22Rv1 (cell line): ENCODE measurements around the gene PAIP1.
"Not testable (repeated sequence)": the region's sequence is repeated elsewhere in the genome, so short reads cannot be mapped to it uniquely, and the experiment has no call there.

Experiments
- H3K27ac ChIP-seq: fragments of 450-650 bp; 2 replicates; pipeline ENCODE4 v1.5.1; 2017
- ZFX ChIP-seq: fragments of 450-650 bp; IDR thresholded peaks from 2 replicates; pipeline ENCODE4 v1.6.1; 2017; ENCODE audit warnings: antibody characterized with exemption, borderline replicate concordance
- TF ChIP-seq, protein P1 (sequence below): fragments of 450-650 bp; IDR thresholded peaks from 2 replicates; pipeline ENCODE4 v1.5.1; 2017; ENCODE audit warnings: mild to moderate bottlenecking

Gene PAIP1

DNA sequence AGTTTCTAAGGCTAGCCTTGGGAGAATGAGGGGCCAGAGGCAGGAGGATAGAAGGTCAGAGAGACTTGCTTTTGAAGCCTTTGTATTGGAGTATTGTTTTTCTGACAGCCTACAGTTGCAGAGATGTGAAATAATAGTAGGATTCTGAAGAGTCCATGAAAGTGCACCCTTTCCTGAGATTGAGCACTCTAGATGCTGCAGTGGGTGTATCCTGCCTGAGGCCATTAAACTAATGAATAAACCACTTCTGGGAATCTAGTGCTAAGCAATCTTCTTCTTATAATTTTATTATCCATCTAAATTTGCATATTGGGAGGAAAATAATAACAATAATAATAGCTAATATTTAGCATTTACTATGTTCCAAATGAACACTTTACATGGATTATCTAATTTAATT, 26.8 kb upstream of the PAIP1 start:
- TF ChIP-seq, protein P1, sequence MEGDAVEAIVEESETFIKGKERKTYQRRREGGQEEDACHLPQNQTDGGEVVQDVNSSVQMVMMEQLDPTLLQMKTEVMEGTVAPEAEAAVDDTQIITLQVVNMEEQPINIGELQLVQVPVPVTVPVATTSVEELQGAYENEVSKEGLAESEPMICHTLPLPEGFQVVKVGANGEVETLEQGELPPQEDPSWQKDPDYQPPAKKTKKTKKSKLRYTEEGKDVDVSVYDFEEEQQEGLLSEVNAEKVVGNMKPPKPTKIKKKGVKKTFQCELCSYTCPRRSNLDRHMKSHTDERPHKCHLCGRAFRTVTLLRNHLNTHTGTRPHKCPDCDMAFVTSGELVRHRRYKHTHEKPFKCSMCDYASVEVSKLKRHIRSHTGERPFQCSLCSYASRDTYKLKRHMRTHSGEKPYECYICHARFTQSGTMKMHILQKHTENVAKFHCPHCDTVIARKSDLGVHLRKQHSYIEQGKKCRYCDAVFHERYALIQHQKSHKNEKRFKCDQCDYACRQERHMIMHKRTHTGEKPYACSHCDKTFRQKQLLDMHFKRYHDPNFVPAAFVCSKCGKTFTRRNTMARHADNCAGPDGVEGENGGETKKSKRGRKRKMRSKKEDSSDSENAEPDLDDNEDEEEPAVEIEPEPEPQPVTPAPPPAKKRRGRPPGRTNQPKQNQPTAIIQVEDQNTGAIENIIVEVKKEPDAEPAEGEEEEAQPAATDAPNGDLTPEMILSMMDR, result no peak
- no peak for TF ChIP-seq ZFX
- H3K27ac ChIP-seq, result no peak overlapping the region

DNA sequence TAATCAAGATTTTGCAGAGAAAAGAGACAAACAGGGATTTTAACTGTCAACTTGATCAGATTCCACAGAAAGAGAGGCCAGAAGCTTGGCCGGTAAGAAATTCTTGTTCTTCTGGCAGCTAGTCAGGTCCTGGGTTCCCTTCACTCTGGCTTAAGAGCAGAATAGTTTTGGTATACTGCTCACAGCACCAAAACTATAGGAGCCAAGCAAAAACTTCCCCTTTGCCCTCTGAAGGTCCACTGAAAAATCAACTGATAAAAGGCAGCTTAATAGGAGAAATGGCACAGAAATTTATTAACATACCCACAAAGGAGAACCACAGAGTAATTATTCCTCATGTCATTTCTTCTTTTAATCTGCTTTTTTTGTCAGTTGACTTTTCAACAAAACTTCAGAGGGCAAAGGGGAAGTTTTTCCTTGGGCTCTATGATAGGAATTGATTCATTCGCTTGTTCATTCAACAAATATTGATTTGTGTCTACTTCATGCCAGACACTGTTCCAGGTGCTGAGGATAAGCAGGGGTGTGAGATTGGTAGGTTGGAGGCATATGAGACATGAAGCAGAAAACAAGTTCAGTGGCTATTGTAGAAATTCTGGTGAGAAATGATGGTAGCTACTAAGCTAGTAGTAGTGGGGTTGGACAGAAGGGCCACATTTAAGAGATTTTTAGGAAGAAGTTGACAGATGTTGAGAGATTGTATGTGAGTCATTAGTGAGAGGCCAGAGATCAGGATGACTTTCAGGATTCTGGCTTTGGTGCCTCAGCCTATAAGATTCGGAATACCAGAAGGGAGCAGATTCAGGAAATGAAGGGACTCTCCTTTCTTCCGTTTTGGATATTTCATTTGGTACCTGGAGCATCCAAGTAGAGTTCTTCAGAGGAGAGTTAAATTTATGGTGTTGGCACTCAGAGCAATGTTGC, 25.5 kb upstream of the PAIP1 start:
- no peak overlapping the region for H3K27ac ChIP-seq
- TF ChIP-seq, protein P1, result no peak
- TF ChIP-seq ZFX, result no peak

DNA sequence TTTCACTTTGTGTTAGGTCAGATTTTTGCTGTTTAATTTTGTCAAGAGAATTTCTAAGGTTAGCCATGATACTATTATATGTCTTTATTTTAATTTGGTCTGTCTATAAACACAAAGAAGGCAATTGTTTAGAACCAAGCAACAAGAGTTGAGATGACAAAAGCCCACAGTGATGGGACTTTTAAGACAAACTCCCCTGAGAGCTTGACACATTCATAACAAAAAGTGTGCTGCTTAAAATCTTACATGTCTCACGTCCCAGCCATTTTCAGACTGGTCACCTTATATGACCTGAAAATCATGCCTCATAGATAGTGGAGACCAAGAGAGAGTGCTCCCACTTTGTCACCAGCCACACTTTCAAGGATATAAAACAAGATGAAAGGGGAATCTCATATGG, 24.5 kb upstream of the PAIP1 start:
- no peak for TF ChIP-seq ZFX
- TF ChIP-seq, protein P1, result no peak
- H3K27ac ChIP-seq, result no peak overlapping the region

DNA sequence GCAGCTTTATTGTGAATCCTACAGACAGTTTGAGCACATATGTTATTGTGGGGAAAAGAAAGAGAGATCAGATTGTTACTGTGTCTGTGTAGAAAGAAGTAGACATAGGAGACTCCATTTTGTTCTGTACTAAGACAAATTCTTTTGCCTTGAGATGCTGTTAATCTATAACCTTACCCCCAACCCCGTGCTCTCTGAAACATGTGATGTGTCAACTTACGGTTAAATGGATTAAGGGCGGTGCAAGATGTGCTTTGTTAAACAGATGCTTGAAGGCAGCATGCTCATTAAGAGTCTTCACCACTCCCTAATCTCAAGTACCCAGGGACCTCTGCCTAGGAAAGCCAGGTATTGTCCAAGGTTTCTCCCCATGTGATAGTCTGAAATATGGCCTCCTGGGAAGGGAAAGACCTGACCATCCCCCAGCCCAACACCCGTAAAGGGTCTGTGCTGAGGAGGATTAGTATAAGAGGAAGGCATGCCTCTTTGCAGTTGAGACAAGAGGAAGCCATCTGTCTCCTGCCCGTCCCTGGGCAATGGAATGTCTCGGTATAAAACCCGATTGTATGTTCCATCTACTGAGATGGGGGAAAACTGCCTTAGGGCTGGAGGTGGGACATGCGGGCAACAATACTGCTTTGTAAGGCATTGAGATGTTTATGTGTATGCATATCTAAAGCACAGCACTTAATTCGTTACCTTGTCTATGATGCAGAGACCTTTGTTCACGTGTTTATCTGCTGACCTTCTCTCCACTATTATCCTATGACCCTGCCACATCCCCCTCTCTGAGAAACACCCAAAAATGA, 23.7 kb upstream of the PAIP1 start:
- H3K27ac ChIP-seq, result not testable (repeated sequence)

DNA sequence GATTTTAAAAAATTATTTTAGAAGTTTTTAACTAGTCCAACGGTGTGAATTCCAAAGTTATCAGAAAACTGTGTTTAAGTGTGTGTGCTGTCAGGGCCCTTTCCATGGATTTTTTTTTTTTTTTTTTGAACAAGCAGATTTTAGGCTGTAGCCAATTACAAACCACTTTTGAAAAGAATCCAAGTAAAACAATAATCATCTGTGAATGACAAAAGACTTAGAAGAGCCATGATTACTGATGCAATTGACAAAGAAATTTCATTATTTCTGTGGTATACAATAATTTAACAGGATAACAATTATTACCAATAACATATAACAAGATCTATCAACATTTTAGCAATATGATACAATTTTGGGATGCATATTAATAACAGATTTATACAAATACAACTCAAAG, 16.2 kb upstream of the PAIP1 start:
- H3K27ac ChIP-seq, result no peak overlapping the region

DNA sequence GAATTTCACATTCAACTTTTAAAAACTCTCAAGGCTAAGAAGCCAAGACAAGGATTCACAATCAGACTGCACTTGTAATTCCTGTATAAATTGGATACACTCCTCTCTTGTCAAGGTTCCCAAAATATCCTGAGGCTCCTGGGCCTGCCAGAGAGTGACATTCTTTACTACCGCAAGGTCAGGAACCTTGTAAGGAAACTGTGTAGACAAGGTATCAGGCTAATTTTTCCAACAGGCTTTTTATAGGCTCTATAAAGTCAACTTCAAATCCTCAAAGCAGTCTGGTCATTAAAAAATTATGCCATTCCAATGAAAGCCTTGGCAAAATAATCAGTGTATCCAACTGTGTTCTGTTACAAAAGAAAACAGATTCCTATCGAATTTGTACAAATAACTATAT, 15.5 kb upstream of the PAIP1 start:
- TF ChIP-seq, protein P1, result no peak
- TF ChIP-seq ZFX, result no peak
- no peak overlapping the region for H3K27ac ChIP-seq

More for the DNA sequence above, 16.2 kb upstream of the PAIP1 start:
- TF ChIP-seq, protein P1, result no peak
- no peak for TF ChIP-seq ZFX

DNA sequence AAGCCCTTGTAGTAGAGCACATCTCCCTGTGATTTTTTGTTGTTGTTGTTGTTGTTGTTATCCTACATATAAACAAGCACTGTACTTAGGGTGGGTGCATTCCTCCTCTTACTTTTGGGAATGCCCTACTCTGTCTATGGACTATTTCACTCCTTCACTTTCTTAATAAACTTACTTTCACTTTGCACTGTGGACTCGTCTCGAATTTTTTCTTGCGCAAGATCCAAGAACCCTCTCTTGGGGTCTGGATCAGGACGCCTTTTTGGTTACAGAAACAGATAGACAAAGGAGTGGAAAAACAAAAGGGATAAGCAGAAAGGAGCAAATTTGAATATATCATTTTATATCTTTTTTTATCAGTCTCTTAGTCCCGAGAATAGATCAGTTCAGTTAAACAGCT, 14.4 kb upstream of the PAIP1 start:
- no peak overlapping the region for H3K27ac ChIP-seq

More for the DNA sequence above, 14.4 kb upstream of the PAIP1 start:
- TF ChIP-seq, protein P1, result no peak
- no peak for TF ChIP-seq ZFX
